ENCODE results near the gene PIK3R5.

DNA sequence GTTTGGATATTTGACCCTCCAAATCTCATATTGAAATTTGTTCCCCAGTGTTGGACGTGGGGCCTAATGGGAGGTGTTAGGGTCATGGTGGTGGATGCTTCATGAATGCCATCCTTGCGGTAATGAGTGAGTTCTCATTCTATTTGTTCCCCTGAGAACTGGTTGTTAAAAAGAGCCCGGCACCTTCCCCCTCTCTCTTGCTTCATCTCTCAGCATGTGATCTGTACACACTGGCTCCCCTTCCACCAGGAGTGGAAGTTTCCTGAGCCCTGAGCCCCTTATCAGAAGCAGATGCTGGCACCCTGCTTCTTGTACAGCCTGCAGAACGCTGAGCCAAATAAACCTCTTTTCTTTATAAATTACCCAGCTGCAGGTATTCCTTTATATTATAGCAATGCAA is 123.7 kb downstream of the PIK3R5 start:
- TF ChIP-seq, protein P1, sequence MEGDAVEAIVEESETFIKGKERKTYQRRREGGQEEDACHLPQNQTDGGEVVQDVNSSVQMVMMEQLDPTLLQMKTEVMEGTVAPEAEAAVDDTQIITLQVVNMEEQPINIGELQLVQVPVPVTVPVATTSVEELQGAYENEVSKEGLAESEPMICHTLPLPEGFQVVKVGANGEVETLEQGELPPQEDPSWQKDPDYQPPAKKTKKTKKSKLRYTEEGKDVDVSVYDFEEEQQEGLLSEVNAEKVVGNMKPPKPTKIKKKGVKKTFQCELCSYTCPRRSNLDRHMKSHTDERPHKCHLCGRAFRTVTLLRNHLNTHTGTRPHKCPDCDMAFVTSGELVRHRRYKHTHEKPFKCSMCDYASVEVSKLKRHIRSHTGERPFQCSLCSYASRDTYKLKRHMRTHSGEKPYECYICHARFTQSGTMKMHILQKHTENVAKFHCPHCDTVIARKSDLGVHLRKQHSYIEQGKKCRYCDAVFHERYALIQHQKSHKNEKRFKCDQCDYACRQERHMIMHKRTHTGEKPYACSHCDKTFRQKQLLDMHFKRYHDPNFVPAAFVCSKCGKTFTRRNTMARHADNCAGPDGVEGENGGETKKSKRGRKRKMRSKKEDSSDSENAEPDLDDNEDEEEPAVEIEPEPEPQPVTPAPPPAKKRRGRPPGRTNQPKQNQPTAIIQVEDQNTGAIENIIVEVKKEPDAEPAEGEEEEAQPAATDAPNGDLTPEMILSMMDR (IDR thresholded peaks at IDR 0.05): no peak
- no peak for TF ChIP-seq POLR2A (IDR thresholded peaks at IDR 0.05)

Data from lower leg skin (tissue), 3 donors.